HFFc6 (cell line): ENCODE results near the gene VSTM2L. TPM values are rescaled to one million over a fixed set of nuclear protein-coding genes. Genes with fewer than 3 reads are reported as not detected.

Experiments
- DNase-seq: peaks from one replicate; pipeline ENCODE4 v3.0.0-alpha.2; 2018
- H3K27ac Mint-ChIP-seq: 2 replicates; pipeline ENCODE4 v1.8.0; 2020; ENCODE audit warnings: mild to moderate bottlenecking, mixed read lengths
- H3K27me3 Mint-ChIP-seq: 2 replicates; pipeline ENCODE4 v1.8.0; 2021; ENCODE audit warnings: mild to moderate bottlenecking, moderate library complexity, mixed read lengths; ENCODE audit not compliant: insufficient read depth
- H3K36me3 Mint-ChIP-seq: 2 replicates; pipeline ENCODE4 v1.8.0; 2021; ENCODE audit warnings: low read depth, mixed read lengths
- H3K4me1 Mint-ChIP-seq: 2 replicates; pipeline ENCODE4 v1.8.0; 2020; ENCODE audit warnings: low read depth, mixed read lengths
- H3K4me3 Mint-ChIP-seq: 2 replicates; pipeline ENCODE4 v1.8.0; 2020; ENCODE audit warnings: mild to moderate bottlenecking, moderate library complexity, mixed read lengths
- H3K9me3 Mint-ChIP-seq: 2 replicates; pipeline ENCODE4 v1.8.0; 2020; ENCODE audit warnings: mild to moderate bottlenecking, mixed read lengths
- total RNA-seq, 6 experiments: library from RNA; stranded (reverse); fragmentation: NEBNext Ultra II Directional; extraction: Animal tissue kit (Norgen Biotek cat#: 25700); gene quantifications; 2 replicates in 1 of 6; 3 replicates in 5 of 6; pipeline ENCODE4 v1.2.3, GENCODE V29; 2021
- TF ChIP-seq, protein P1 (sequence below): fragments of 200-600 bp; sonication (generic); IDR thresholded peaks from 2 replicates; pipeline ENCODE4 v1.5.0; 2021; ENCODE audit warnings: antibody characterized with exemption, mild to moderate bottlenecking

VSTM2L gene
- total RNA-seq, 6 experiments from 2014 or later = 0.12 to 0.95 (median 0.55) TPM; not detected in 2

DNA sequence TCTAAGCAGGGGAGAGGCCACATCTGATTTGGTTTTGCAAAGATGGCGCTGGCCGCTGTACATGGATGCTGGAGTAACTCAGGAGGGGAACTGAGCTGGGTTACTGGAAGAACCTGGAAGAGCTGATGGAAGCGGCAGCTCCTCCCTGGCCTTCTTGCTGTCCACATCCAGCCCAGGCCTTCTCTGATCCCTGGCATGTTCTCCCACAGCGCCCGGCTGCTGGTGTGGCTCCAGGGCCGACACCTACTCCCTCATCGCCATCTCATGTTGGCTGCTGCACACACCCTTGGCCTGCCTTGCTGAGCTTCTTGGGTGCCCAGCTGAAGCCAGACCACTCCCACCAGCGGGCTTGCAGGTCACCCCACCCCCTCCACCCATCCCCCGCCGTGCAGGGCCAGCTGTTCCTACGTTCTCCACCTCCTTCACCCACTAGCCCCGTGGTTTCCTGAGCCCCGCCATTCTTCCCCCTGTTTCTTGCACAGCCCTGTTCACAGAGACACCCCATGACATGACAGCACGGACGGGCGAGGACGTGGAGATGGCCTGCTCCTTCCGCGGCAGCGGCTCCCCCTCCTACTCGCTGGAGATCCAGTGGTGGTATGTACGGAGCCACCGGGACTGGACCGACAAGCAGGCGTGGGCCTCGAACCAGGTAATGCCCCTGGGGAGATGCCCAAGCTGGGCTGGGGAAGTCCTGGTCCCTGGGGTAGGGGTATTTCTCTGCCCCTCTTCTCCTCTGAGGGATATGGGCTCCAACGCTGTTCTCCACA lies 28.4 kb downstream of the VSTM2L start:
- no peak overlapping the region for H3K4me3 Mint-ChIP-seq
- DNase-seq = no peak
- no peaks in the 10 kb centered on the region for H3K4me1 Mint-ChIP-seq
- H3K27ac Mint-ChIP-seq = no peak overlapping the region
- TF ChIP-seq, protein P1, sequence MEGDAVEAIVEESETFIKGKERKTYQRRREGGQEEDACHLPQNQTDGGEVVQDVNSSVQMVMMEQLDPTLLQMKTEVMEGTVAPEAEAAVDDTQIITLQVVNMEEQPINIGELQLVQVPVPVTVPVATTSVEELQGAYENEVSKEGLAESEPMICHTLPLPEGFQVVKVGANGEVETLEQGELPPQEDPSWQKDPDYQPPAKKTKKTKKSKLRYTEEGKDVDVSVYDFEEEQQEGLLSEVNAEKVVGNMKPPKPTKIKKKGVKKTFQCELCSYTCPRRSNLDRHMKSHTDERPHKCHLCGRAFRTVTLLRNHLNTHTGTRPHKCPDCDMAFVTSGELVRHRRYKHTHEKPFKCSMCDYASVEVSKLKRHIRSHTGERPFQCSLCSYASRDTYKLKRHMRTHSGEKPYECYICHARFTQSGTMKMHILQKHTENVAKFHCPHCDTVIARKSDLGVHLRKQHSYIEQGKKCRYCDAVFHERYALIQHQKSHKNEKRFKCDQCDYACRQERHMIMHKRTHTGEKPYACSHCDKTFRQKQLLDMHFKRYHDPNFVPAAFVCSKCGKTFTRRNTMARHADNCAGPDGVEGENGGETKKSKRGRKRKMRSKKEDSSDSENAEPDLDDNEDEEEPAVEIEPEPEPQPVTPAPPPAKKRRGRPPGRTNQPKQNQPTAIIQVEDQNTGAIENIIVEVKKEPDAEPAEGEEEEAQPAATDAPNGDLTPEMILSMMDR = no peak
- no peaks in the 10 kb centered on the region for H3K36me3 Mint-ChIP-seq
- peaks cover 61% of the 10 kb centered on the region for H3K27me3 Mint-ChIP-seq
- no peaks in the 10 kb centered on the region for H3K9me3 Mint-ChIP-seq

DNA sequence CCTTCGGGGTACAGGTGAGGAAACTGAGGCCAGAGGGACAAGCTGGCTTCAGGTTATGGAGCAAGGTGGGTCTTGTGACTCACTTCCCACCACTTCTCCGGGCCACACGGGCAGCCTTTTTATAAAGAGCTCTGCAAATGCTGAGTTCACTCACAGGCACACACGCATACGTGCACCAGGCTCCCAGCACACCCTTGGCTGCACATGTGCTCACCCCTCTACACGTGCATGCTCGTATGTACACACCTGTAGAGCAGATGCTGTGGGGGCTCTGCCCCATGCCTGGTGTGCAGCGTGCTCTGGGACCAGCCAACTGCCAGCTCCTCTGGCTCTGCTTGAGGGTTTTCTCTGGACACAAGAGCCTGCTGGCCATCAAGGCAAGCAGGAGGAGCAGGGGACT lies 29.1 kb downstream of the VSTM2L start:
- no peaks in the 10 kb centered on the region for H3K36me3 Mint-ChIP-seq
- TF ChIP-seq, protein P1 = no peak
- no peak for DNase-seq
- H3K9me3 Mint-ChIP-seq = no peaks in the 10 kb centered on the region
- no peak overlapping the region for H3K4me3 Mint-ChIP-seq
- no peak overlapping the region for H3K27ac Mint-ChIP-seq
- peaks cover 67% of the 10 kb centered on the region for H3K27me3 Mint-ChIP-seq
- H3K4me1 Mint-ChIP-seq = no peaks in the 10 kb centered on the region

DNA sequence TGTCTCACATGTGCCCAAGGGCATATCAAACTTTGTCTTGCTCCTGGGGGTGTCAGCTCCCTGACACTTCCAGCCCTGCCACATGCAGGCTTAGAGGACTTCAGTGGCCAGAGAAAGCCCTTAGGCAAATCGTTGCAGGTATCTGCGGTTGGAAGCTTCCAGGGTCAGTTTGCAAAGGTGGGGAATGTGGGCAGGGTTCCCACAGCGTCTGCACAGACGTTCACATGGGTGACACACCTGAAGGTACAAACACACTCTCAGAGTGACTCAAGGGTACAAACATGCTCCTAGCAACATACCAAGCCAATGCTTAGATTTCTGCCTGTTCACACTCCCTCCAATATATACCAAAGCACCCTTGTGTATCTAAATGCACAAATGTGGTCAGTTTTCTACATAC lies 30.0 kb downstream of the VSTM2L start:
- Mint-ChIP-seq H3K9me3 (no peaks in the 10 kb centered on the region), H3K4me3 (no peak overlapping the region), H3K27me3 (peaks cover 69% of the 10 kb centered on the region), H3K4me1 (no peaks in the 10 kb centered on the region), H3K36me3 (no peaks in the 10 kb centered on the region), H3K27ac (no peak overlapping the region)
- TF ChIP-seq, protein P1 = no peak
- DNase-seq = no peak

DNA sequence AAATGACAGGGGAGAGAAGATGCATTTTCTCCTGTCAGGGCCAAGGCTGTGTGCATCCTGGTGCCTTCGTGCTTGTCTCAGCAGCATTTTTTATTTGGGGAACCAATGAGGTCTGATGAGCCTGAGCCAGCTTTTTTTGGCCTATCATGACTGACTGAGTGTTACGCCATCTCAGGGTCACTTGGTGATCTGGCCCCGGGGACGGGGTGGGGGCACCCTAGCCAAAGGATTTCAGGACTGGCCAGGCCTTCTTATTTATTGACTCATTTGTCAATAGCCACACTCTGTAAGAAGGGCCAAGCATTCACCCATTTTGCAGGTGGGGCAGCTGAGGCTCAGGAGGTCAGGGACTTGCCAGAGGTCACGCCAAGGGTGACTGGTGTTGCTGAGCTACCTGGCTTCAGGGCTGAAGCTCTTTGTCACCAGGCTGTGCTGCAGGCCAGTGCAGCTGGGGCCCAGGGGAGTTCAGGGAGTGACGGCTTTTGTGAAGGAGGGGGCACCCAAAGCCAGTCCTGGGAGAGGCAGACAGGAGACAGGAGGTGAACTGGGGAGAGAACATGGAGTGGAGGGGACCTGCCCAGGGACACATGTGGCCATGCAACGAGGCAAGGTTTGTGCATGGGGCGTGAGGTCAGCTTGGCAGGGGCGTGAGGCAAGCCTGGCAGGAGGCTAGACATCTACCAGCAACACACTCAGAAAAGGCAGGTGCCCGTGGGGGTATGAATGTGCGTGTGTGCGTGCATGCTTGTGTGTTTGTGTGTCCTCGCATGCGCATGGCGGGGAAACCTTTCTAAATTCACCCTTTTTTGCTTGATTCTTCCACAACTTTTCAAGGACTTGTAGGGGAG lies 31.1 kb downstream of the VSTM2L start:
- Mint-ChIP-seq H3K4me1 (no peaks in the 10 kb centered on the region), H3K9me3 (no peaks in the 10 kb centered on the region), H3K27me3 (peaks cover 69% of the 10 kb centered on the region), H3K4me3 (no peak overlapping the region), H3K36me3 (no peaks in the 10 kb centered on the region), H3K27ac (no peak overlapping the region)
- DNase-seq = no peak
- TF ChIP-seq, protein P1 = no peak

DNA sequence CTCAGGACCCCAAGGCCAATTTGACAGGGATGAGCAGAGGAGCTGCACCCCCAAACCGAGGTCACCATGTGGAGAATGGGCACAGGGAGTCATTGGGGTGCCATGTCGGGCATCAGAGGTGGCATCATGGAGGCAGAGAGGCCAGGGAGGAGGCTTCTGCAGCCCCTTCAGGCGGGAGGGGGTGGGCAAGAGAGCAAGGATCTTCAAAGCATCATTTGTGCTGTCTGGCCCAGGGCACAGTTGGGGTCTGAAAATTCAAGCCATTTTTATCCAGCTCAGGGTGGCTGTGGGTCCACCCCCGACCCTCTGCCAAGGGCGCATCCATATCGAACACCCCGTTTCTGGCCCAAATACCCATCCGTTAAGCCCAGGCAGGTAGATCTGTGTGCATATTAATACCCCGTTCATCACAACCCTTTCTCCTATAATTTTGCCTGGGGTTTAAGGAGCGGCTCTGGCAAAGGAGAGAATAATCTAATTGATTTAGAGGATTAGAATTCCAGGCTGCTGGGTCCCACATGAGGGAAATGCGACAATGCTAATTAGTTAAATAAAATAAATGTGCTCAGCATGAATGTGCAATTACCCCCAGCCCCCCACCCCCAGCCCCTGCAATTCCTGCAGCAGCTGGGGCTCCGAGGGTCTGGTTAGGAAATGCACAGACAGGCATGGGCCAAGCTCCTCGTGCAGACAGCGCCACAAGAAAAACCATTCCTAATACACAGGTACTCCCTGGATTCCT lies 31.9 kb downstream of the VSTM2L start:
- Mint-ChIP-seq H3K4me1 (no peaks in the 10 kb centered on the region), H3K27me3 (peaks cover 69% of the 10 kb centered on the region), H3K27ac (no peak overlapping the region), H3K9me3 (no peaks in the 10 kb centered on the region), H3K36me3 (no peaks in the 10 kb centered on the region), H3K4me3 (no peak overlapping the region)
- TF ChIP-seq, protein P1 = no peak
- no peak for DNase-seq
